Activated T-cell treated with anti-CD3 and anti-CD28 coated beads, Interleukin-2, amount 50 U/mL, for 1 hour (primary cell): Measurements from ENCODE around the gene HOXC10.

Experiments used
- DNase-seq: peaks from one replicate; pipeline ENCODE4 v3.0.0-alpha.2; 2020

The HOXC10 gene

DNA sequence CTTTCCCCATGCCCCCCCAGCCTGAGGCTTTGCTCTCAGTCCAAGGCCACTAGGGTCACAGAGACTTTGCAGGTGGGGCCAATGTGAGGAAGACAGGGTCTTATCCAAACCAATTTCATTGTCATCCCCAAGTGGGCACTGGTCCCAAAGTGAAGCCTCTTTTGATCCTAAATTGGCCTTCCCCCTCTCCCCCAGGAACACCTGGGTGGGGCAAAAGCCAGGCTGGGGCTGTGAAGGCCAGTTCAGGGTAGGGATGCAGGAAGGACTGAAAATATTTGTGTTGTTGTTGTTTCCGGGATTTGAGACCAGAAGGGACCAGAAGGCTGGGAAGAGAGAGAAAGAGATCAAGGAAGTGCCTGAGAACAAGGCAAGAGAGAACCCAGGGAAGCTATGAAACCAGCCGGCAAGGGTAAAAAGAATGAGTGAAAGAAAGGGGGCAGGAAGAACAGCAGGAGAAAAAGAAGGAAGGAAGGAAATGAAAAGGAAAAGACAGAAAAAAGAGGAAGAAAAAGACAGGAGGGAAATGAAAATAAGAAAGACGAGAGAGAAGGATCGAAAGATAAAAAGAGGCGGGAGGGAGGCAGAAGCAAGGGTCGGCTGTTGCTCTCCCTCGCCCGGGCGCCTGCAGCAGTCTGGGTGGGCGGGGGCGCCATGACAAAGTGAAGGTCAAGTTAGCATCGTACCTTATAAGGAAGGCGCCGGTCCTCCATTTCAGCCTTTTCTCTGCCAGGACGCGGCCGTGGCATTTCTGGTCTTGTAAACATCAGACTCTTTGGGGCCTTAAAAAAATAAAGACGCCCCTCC is 19.5 kb upstream of the HOXC10 start:
- DNase-seq, result no peak

DNA sequence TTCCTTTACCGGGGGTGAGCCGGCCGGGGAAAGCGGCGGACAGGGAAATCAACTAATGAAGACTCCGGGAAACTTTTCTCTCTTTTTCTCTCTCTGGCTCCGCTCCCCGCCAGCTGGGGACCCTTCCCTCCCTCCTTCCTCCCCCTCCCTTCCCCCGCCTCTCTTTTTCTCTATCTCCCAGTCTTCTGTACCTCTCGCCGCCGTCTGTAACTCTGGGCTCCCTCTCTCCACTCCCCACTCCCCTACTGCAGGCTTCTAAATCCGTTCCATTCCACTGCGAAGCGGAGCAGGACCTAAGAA is 18.9 kb upstream of the HOXC10 start:
- no peak for DNase-seq

DNA sequence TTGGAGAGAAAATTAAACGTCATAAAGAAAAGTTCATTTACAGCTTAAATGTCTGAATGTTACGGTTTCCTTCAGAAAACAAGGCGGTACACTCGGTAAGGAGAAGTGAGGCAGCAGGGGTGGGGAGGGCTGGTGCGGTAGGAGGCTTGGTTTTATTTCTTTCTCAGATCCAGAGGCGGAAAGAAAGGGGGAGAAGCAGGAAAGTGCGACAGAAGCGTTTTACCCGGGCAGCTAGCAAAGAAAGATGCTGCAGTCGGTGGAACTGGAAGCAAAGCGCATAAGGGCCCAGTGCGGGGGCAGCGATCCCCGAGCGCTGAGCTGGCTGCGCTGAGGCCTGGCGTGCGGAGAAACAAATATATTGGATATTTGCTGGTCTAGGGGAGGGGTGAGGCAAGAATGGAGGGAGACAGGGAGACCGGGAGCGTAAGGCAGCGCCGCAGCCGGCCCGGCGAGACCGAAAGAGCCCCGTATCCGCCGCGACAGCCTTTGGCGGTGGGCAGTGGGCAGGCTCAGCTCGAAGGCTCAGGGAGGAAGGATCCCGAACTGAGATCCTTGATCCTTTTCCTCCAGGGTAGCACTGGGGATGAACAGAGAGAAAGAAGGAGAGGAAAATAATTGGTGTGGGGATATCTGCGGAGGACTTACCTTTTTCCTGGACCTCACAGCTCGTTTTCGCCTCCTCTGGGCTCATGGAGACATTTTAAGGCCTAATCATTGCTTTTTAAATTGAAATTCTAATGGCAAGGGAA is 18.4 kb upstream of the HOXC10 start:
- no peak for DNase-seq

GRCh38 chr12:53967421-53967925 is 17.5 kb upstream of the HOXC10 start:
- DNase-seq, result no peak

GRCh38 chr12:53968214-53969127 is 16.5 kb upstream of the HOXC10 start:
- DNase-seq, result no peak

DNA sequence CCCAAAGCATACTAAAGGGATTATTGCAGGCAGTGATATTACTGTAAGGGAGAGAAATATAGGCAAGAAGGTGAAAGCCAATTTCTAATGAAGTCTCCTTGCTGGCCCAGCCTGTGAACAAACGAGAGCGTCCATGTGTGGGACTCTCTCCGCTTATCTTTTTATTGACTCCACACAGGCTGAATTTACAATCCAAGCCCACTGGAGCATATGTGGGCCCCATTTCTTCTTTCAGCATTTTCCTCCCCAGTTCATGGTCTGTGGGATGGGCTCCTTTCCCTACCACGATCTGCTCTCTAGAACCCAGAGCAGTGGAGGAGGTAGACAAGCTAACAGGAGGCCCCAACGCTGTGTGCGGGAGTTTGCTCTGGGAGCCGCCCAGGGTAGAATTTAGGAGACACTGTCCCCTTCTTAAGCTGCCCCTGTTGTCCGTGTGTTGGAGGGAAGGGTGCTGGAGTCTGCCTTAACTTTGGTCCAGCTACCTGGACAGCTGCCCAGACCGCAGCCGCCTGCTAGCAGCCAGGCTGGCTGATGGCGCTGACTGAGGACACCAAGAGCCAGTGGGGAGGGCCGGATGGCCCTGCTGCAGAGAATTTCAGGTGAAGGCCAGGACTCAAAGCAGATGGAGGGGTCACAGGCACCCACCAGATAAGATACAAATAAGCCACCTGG is 15.2 kb upstream of the HOXC10 start:
- DNase-seq, result no peak

DNA sequence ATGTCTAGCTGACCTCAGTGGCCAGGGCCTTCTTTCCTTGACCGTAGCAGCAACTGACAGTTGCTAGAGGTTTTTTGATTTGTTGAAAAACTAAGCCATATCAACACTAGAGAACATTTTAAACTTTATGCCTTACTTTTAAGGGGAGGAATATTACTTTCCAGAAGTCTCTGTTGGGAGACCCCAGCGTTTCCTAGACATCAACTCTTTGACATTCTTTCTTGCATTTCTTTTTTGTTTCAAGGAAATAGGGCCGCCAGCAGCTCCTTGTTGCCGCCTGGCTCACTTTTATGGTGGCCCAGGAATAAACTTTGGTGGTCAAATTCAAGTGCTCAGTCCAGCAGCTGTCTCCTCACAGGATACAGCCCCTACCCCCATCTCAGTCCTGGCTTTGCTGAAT is 14.5 kb upstream of the HOXC10 start:
- no peak for DNase-seq

- DNase-seq, result no peak
These were observed 13.8 kb upstream of the HOXC10 start for GRCh38 chr12:53971129-53971528.

DNA sequence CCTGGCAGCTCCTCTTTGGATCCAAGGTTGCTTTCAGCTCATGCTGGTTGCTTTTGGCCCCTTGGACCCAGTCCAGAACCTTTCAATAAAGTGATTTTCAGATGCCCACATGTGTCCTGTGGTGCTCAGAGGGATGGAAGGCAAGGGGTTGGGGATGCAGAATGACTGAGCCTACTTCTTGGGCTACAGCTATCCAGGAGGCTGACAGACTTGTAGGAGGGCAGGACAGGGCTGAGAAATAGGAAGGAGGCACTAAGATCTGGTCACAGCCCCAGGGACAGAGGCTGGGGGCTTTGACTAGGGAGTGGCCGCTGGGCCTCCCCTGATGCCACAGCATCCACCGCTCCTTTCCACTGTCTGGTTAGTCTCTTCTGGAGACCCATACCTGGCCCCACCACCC is 13.3 kb upstream of the HOXC10 start:
- DNase-seq, result no peak

DNA sequence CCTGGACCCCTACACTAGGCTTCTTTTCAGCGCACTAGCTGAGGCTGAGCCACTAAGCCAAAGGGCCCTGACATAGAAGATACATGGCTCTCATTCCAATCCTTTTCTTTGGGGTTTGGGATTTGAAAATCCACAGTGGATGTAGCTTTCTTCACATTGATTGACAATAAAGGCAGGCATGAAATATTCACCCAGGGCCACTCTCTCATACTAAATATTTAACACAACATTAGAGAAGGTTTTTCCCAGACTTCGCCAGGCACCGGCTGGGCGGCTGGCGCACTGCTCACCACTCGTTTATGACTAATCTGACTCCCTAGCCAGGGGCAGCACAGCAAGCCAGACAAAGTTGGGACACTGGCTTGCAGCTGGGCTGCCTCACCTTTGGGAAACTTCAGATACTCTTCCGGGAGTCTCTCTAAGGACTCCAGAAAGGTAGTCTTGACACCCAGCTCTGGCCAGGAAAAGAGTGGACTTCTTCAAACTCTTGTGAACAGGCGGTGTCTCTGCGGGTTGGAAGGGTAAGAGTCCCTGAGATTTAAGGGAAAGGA is 12.7 kb upstream of the HOXC10 start:
- no peak for DNase-seq

- no peak for DNase-seq
These were observed 12.2 kb upstream of the HOXC10 start, which contains the start of gene HOXC11 for GRCh38 chr12:53972722-53973235. TSS of gene HOXC11 (plus strand) at chr12:53973126. CDS start at chr12:53973242, 116 bp downstream.

- no peak for DNase-seq
These were observed 11.5 kb upstream of the HOXC10 start for GRCh38 chr12:53973236-53974042.

GRCh38 chr12:53974084-53975063 is 10.6 kb upstream of the HOXC10 start, which contains the start of gene HOTAIR:
TSS of gene HOTAIR (minus strand) at chr12:53974954.
- no peak for DNase-seq

GRCh38 chr12:53975064-53975471 is 9.9 kb upstream of the HOXC10 start:
- DNase-seq, result no peak

DNA sequence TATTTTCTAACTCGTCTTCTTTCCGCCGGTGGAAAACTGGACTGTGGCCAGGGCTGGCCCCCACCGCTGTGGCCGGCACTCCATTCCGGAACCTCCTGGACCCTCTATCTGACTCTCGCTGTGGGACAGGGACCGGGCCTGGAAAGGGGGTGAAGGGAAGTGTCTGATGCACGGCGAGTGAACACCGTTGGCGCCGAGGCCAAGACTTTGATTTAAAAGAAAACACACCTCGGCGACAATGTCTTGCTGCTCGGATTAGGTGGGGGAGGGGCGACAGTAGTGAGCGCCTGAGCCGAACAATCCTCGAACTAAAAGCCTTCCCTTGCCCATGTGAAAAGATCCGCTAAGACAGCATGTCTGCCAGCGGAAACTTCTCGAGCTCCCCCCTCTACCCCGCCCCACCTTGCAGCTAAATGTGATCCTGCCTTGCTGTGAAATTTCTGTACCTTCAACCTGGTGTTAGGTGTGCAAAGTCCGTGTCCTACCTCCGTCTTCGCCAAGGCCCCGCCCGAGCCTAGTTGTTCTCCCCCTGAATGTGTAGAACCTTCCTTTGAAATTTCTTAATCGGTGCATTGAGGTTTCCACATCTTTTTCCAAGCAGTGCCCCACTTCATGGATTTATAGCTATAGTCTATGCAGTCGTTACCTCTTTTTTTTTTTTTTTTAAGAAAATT is 9.3 kb upstream of the HOXC10 start:
- no peak for DNase-seq

DNA sequence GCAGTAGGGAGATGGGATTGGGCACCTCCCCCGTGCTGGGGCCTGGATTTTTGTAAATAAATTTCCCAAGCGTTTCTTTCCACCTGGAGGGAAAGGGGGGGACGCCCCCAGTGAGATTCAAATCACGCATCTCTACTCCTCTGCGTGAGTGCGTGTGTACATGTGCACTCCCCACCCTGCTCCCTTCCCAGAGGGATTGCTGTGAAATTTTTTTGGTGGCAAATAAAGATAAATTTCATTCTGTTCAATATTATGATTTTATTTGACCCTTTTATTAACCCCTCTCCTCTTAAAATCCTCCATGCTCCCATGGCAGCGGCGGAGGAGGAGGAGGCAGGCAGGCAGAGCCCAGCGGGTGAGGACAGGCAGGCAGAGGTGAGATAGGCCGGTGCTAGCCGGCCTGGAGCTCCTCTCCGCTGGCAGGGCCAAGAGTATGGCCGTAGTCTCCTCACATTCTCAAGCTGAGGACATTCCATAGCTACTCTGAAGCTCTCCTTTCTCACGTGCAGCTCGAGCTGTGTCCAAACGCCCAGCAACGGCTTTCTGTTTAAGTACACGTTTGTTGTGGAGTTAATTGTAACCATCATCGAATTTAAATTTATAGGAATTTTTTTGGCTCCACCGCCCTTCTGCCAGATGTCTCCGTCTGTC is 8.6 kb upstream of the HOXC10 start:
- no peak for DNase-seq

DNA sequence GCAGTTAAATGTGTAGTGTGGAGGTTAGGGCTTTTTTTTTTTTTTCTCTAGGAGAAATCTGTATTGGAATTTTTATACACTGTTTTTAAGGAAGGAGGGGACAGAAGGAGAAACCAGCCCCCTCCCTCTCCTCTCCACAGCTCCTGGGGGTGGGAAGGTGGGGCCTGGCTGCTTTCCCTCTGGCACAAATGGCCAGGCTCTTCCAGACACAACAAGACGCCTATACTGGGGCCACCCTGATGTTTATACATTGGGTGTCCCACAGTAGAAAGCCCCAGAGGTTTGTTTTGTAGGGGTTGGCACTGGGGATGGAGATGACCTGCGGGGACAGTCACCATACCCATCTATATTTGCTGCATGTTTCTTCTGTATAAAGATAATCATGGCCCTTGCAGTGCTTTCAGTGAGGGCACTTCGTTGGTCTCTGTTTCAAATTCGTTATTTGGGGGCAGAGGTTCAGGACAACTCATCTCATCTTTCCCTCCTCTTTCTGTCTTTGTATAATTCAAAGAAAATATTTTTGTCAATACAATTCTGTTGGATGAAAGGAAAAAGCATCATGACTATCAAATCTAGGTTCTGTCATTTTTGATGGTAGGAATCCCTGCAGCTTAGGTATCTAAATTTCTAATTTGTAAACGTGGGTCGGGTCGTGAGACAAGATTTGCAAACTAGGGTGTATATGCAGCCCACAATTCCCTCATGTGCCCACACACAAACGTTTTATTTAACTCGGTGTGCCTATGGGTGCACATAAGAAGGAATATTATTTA is 7.9 kb upstream of the HOXC10 start:
- no peak for DNase-seq
